HG03139 (cell line): ENCODE data around the gene ANKH.
A peak's percentile ranks its signal among the peaks of the same experiment; 100 is the strongest.
"Not testable (repeated sequence)": the region's sequence is repeated elsewhere in the genome, so short reads cannot be mapped to it uniquely, and the experiment has no call there.

Source experiments
- ATAC-seq: cut with Tn5 transposase; IDR thresholded peaks from one replicate; pipeline ENCODE4 v1.9.1; 2021; ENCODE audit not compliant: unreplicated experiment

ANKH gene

DNA sequence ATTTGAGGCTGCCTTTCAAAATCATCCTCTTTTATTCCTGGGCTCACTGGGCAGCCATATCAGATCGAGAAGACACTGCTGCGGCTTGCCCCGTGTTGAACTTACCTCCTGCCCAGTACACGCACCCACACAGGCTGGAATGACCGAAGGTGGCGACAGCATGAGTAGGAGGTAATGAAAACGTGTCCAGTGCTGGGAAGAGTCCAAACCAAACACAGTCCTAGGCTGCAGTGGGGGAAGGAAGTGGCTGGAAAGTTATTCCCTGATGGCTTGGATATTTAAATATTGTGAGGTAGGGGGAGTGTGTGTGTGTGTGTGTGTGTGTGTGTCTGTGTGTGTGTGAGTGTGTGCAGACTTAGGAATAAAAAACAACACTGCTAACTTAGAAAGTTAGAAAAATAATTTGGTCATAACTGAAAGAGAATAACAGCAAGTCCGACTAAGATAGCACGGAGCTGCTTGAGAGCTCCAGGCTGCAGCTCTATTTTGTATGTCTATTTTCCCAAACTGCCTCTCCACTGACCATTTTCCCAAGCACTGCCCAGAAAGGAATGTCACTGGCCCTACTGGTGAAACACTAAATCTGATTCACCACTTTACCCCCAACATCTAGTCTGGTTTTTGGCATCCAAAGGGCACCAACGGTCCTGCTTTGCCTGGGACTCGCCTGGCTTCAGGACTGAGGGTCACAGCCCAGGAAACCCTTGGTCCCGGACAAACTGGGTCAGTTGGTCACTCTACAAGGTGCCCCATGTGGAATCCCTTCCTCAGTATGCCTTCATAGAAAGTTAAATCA is 41.2 kb downstream of the ANKH start:
- ATAC-seq: no peak

DNA sequence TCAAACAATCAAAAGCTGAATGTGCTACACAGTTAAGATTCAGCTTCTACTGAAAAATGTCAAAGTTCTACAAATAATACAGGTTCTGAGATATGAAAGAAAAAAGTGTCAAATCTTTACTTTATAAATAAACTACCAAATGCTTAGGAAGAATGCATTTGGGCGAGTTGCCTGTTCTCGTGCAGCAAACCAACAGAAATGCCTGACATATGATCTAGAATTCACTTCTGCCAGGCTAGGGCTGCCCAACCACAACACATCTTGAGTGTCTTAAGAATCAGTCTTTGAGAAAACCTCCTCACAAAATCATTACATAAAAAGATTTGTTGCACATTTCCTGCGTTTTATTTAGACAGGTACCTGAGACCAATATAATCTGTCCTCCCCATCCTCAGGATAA is 42.2 kb downstream of the ANKH start:
- no peak for ATAC-seq

DNA sequence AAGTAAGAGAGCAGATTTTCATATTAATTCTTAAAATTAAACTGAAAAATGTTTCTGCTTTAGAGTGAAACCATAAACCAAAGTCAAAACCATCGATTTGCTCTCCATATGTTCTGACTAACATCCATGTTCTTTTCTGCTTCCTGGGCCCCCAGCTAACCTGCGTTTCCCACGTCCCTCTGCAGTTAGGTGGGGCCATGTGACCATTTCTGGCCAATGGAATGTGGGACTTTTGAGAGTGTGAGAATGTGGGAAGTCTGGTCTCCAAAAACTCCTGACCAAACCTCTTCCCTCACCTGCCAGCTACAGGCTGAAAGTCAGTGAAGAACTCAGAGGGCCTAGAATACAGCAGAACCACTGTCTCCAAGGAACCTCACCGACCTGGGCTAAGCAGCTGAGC is 44.9 kb downstream of the ANKH start:
- no peak for ATAC-seq

DNA sequence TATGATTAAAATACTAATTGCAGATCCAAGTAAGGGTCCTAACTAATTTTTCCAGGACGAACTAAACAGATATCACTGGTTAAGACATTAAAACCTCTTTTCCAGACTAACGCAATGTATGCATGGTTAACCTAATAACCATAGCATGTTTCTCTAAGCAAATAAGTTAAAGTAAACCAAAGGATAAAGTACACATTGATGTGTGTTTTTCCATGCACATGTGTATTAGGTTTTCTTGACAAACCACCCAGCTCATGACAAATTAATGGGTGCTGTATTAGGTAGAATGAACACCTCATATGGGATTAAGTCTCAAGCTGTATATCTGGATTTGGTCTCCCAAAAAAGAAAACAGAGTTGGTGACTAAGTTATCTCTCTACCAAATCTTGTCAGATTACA is 45.6 kb downstream of the ANKH start:
- no peak for ATAC-seq

DNA sequence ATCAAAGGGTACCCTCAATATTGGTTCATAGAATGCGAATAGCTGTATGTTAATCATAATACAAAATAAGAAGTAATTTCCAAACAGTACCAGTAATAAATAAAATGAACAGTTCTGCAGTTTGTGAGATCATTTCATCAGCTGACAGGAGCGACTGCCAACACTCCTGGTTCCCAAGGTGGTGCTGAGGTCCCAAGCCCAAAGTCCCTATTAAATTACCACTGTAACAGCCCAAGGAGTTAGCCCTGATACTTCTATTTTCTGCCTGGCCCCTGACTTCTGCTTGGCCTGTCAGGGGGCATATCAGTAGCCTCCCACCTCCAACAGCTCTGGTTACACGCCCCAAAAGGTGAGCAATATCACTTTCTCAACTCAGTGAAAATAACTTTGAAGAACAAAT is 47.1 kb downstream of the ANKH start:
- no peak for ATAC-seq

DNA sequence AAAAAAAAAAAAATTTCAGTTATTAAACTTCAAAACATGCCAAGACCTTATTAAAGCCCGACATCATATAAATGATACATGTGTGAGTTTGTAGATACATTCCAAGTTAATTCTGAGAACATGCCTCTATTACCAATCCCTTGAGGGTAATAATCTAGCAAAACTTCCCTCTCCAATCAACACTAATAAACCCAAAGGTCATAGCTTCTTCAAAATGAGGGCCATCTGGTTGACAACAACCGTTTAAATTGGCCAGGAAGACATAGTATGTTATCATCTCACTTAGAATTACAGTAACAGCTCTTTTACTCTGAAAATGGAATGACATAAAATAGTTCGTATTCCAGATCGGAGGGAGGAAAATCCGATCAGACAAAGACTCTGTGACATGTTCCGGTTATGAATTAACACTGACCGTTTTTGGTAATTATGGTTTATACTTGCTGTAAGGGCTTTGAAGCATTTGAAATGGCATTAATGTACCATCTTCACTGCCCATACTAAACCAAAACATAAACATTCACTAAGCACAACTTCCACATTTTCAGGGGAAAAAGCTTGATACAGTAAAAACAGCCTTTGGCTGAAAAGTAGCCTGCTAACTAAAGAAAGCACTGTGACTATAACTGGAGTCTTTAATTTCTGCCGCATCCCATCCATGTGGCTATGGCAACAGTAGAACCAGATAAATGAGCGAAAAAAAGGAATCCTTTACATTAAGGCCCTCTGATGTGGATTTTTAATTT is 50.3 kb downstream of the ANKH start:
- ATAC-seq: no peak

DNA sequence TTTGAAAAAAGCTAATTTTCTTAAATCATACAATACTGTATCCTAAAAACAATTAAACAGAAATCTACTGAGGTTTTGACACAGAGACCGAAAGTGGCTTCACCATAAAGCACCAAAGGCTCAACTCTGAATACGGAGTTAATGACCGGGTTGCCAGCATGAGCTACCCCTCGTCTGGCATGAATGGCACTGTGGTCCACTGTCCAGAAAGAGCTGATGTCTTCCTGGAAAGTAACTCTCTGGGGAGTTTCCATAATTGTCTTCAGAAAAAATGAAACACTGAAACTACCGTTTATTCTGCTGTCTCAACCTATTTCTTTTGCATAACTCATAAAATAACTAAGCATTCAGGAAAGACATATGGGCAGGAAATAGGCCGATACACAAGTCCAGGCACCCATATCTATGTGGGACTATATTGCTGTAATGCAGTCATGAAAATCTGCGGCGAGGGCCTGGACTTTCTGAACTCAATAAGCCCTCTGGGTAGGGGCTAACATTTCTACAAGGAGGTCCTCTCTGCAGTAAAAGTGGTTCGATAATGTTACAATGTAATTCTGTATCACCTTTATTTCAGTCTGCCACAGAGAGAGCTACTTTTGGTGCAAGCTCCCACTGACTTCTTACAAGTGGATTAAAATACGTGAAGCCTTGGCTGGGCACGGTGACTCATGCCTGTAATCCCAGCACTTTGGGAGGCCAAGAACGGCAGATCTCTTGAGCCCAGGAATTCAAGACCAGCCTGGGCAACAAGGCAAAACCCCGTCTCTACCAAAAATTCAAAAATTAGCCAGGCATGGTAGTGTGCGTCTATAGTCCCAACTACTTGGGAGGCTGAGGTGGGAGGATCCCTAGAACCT is 52.4 kb downstream of the ANKH start:
- ATAC-seq: no peak

DNA sequence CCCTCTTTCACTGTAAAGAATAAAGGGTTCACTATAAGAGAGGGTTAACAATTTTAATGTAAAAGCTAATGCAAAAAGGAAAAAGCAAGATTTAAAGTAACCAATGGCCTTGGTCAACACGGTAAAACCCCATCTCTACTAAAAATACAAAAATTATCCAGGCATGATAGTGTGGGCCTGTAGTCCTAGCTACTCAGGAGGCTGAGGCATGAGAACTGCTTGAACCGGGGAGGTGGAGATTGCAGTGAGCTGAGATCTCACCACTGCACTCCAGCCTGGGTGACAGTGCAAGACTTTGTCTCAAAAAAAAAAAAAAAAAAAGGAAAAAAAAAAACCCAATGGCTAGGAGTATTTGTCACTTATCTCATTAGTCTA is 53.8 kb downstream of the ANKH start:
- ATAC-seq: not testable (repeated sequence)

DNA sequence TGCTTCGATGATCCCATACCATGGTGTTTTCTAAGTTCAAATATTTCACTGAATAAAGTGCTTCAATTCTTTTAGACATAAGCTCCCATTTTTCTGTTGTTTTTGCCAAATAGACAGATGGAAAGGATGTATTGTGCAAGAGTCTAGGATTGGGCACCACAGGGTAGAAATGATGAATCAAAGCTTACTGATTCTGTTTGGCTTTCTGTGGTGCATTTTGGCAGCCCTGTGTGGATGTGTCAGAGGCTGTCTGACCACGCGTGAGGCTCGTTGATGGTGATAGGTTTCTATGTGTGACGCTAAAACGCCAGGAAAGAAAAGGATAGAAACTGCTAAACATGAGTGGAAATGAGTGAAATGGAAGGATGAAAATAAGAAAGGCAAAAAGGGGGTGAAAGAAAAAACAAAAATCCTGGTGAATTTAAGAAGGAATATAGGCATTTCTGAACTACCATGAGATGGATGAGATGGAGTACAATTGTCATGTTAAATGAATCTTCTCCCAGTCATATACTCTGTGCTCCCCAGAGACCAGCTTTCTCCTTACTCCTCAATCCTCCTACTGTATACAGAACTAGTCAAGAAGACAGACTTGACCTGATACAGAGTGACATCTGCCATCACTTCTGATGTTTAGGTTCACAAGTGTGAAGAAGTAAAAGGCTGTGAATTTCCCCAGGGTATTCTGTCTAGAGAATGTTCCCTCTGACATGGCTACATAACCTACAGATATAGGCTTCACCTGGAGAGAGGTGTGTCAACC is 54.4 kb downstream of the ANKH start:
- no peak for ATAC-seq

DNA sequence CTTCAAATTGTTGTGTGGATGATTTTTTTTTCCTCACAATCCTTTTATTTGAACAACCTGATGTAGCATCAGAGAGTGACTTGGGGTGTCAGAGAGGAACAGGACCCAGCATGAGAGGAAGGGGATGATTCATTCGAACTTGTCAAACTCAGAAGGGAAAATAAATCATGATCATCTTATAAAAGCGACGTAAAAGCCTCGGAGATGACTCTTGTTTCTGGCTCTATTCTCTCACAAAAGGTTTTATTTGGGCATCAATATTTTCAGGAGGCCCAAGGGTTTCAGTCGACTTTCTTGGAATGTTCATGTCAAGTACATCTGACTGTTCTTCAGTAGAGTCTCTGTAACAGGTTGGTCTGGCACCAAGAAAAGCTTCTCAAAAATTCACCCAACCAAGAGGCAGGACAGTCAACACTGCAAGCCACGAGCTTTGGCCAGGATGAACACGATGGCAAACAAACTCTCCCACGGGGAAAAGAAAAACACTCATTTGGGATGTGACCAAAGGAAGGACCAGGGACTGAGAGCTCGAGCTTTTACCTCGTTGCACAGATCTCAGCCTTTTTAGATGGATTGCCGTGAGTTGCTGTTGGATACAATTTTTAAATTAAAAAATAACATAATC is 55.1 kb downstream of the ANKH start:
- no peak for ATAC-seq

DNA sequence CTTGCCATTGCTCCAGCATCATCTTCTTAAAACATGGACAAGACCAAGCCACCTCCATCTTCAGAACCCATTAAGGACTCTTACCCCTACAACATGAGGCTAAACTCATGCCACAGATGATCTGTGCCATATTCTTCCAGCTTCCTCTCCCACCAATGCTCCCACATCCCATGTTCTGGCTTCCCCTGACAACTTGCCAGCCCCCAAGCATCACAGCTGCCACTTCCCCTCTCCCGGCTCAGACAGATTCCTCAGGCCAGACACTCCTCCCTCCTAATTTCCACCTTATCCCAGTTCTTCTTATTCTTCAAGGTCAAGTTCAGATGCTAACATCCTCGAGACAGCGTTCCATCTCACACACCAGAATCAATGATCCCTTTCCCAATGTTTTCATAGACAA is 57.8 kb downstream of the ANKH start:
- no peak for ATAC-seq

DNA sequence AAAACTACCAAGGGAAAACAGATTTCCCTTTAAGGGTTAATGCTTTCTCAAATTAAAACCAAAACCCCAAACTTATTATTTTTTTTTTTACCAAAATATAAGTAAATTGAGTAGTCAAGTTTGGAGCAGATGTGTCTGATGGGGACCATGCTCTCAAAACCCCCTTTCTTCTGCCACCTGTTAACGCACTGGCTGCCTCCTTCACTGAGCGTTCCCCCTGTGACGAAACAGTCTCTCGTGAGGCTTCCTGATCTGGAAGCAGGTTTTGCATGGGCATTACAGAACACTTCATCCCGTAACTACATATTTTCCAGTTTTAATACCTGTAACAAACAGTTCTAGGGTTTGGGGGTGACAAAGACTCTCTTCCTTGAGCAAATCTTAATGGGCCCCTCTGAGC is 59.4 kb downstream of the ANKH start:
- ATAC-seq: no peak

DNA sequence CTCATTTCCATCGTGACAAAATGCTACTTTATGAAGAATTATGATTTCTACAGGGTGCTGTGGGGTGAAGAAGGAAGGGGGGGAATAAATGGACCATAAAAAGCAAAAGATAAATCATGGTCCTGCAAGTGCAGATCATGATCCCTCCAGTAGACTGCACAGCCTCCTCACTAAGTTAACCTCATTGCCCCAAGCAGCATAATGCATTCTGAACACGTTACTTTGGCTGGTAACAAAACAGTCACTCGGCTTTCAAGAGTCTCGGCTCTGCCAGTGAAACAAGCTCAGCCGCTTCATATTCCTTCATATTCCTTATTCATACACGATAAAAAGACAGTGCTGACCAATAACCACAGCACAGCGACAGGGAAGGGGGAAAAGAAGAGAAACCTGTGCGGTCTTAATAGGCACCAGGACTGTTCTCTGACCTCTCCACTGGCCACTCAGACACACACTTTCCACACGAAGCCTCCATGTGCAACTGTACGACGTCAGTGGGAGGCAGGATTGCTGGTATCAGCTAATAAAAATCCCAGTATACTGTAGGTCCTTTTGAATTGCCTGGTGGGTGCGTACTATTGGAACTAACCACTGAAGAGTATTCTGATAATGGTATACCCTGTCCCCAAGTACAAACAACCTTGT is 60.5 kb downstream of the ANKH start:
- no peak for ATAC-seq

DNA sequence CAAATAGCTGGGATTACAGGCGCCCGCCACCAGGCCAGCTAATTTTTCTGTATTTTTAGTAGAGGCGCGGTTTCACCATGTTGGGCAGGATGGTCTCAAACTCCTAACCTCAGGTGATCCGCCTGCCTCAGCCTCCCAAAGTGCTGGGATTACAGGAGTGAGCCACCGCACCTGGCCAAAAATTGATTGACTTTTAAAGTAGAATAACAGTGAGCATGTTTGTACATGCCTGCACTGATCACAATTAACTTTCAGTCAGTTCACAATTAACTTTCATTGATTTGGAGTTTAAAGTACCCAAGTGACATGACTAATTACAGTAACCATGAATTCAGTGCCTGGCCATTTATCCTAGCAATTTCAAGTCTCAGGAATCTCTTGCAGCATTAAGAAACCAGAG is 61.3 kb downstream of the ANKH start:
- ATAC-seq: no peak

DNA sequence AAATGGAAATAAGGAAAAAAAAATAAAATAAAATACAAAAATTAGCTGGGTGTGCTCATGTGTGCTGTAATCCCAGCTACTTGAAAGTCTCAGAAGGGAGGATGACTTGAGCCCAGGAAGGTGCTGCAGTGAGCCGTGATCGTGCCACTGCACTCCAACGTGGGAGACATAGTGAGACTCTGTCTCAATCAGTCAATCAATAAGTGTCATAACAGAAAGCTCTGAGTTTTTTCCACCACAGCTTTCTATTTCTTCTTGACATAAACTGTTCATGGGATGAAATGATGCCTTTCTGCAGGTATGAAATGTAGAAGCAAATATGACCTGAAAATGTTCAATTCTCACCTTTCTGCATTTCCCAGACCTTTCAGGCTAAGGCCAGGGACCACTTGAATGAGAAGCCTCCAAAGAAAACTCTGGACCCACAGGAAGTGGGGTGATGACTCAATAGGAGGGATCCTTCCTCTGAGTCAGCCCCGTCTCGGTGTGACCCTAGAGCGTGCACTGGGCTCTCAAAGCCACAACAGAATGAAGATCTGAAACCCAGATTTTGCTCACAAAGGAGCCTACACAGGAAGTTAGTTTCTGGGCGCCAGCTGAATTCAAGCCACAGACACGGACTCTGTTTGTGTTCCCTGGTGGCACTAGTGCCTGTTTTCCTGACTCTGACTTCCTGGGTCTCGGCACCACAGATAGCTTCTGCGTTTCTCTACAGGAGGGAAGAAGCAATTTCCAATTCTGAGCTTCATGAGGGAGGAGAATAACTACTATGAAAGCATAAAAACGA is 62.0 kb downstream of the ANKH start:
- peak; percentile 98 for ATAC-seq

DNA sequence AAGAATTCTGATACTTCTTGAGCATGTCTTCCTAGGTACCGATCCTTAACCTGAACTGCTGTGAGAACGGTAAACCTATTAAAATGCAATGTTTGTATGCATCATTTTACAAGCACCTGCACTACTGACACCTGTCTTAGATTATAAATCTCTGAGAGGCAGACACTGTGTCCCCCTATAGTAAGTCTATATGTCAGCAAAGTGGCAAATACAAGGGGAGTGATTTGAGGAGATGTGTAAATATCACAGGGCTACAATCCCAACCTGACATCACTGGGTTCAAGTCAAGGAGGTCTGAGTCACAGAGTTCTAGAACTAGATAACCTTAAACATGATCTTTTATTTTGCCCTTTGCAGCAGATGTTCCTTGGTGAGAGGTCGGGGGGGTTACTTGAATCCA is 64.1 kb downstream of the ANKH start:
- ATAC-seq: no peak

DNA sequence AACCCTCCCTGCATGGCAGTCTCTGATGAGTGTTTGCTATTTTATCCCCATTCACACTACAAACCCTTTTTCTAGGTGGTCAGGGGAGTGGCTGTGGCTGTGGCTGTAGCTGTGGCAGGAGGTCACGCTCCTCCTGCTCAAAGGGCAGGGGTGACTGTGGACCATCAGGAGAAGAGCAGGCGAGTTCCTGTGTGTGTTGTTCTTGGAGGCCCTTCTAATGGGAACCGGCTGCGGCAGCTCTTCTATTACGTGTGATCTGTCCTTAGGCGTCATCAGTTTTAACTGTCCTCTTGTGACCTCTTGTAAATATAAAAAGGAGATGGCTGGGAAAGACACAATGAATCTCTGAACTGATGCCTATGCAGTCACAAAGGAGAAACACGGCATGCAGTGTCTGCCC is 65.1 kb downstream of the ANKH start:
- no peak for ATAC-seq

DNA sequence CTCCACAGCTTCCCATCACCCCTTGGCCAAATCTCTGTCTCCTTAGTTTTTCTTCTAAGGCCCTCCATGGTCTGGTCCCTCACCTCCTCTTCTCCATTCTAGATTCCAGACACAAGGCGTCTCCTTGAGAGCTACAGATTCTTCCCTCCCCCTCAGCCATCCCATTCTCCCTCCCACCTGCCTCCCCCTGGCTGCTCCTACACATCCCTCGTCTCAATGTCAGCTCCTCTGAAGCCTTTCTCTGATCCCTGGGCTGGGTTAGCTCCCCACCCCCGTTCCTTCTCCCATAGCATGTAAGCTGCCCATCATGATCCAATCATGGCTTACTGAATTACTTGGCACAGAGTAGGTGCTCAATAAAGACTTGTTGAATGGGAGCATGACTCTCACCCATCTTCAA is 69.0 kb downstream of the ANKH start:
- no peak for ATAC-seq

DNA sequence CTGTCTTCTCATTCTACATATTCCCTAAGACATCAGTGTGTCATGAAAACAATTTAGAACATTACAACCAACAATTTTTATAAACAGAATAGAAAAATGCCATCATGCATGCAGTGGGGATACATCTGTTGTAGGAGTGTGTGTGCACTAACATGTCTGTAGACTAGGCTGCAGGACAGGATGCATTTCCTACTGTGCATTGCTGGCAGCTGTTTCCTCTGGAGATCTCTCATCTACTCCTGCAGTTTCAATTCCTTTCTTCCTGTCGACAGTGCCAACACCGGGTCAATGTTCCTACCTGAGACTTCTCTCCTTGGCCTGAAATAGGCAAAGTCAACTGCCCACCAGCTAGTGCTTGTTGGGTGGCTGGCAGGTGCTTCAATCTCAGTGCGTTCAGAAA is 69.8 kb downstream of the ANKH start:
- no peak for ATAC-seq
